HCT116 (cell line): ENCODE data around the gene HES5. TPM values are rescaled to one million over a fixed set of nuclear protein-coding genes. Genes with fewer than 3 reads are reported as not detected.

Experiments
- ATAC-seq: fragments of 200-7000 bp; cut with Tn5 transposase; 2 replicates; pipeline ENCODE4 v1.9.1; 2020; ENCODE audit warnings: mild to moderate bottlenecking, moderate library complexity
- BruUV-seq: library from RNA; stranded (reverse); fragments of 400-500 nt; replicated peaks from 2 replicates; lab custom pipeline; 2021; lab: Mats Ljungman, UMichigan
- CTCF ChIA-PET: fragments of 300-600 bp; sonication (Branson Sonifier 250); formaldehyde crosslinking; loops from one replicate; lab custom pipeline; 2021; ENCODE audit warnings: antibody characterized with exemption; lab: Charles Lee
- POLR2A ChIA-PET: fragments of 300-600, 350-600 bp; sonication (Branson Sonifier 250); formaldehyde crosslinking; loops from one replicate; lab custom pipeline; 2021; ENCODE audit warnings: antibody characterized with exemption; lab: Charles Lee
- RAD21 ChIA-PET, 2 experiments: fragments of 300-600 bp; sonication (Branson Sonifier 250); formaldehyde crosslinking; loops; one replicate each; lab custom pipeline; 2023; ENCODE audit warnings: low total read pairs in 2 of 2; ENCODE audit not compliant: uncharacterized antibody in 2 of 2, unreplicated experiment in 2 of 2, low non-redundant PET in 1 of 2; lab: Charles Lee
- DNase-seq: peaks from one replicate; pipeline ENCODE4 v3.0.0-alpha.2; 2010; ENCODE audit warnings: low read depth, low spot score
- H2AFZ ChIP-seq: fragments of 200-600 bp; shearing (Covaris generic), sonication (generic); 2 replicates; pipeline ENCODE4 v1.6.1; 2017; ENCODE audit warnings: low read depth, mixed run types, mixed read lengths, antibody characterized with exemption, low read length; ENCODE audit not compliant: poor library complexity, severe bottlenecking
- H3K27ac ChIP-seq: 2 replicates; pipeline ENCODE4 v1.5.1; 2012; ENCODE audit warnings: low read depth, low read length
- H3K27me3 ChIP-seq: fragments of 200-600 bp; sonication (generic); 2 replicates; pipeline ENCODE4 v1.6.1; 2016; ENCODE audit warnings: mixed run types, low read length, mixed read lengths; ENCODE audit not compliant: insufficient read depth
- H3K36me3 ChIP-seq, 2 experiments: fragments of 200-500 bp in 1 of 2; fragments of 200-600 bp in 1 of 2; sonication (Bioruptor generic) in 1 of 2; sonication (generic) in 1 of 2; 2 replicates each; pipeline versions ENCODE4 v1.5.1 to v1.6.1; 2014 to 2016; ENCODE audit warnings: low read length in 2 of 2, inconsistent platforms in 1 of 2, mixed read lengths in 1 of 2, mixed run types in 1 of 2; ENCODE audit not compliant: insufficient read depth in 2 of 2, control insufficient read depth in 1 of 2
- H3K4me1 ChIP-seq, 2 experiments: fragments of 200-600 bp in 1 of 2; sonication (generic) in 1 of 2; 2 replicates each; pipeline versions ENCODE4 v1.5.1 to v1.6.1; 2012 to 2017; ENCODE audit warnings: low read length in 2 of 2, inconsistent platforms in 1 of 2, mild to moderate bottlenecking in 1 of 2, mixed read lengths in 1 of 2, mixed run types in 1 of 2, moderate library complexity in 1 of 2; ENCODE audit not compliant: insufficient read depth in 2 of 2, control insufficient read depth in 1 of 2
- H3K4me2 ChIP-seq: fragments of 200-600 bp; sonication (generic); 2 replicates; pipeline ENCODE4 v1.6.1; 2017; ENCODE audit warnings: mixed run types, low read length, mixed read lengths
- H3K4me3 ChIP-seq, 2 experiments: fragments of 200-600 bp in 1 of 2; sonication (generic) in 1 of 2; replicated peaks in 1 of 2; 2 replicates each; pipeline ENCODE4 v1.5.1; 2011 to 2016; ENCODE audit warnings: low read length in 2 of 2, control low read depth in 1 of 2, low read depth in 1 of 2, mild to moderate bottlenecking in 1 of 2, mixed read lengths in 1 of 2, mixed run types in 1 of 2
- H3K79me2 ChIP-seq: fragments of 200-600 bp; sonication (generic); 2 replicates; pipeline ENCODE4 v1.6.1; 2017; ENCODE audit warnings: mild to moderate bottlenecking, mixed run types, low read length, moderate library complexity, mixed read lengths; ENCODE audit not compliant: insufficient read depth
- H3K9ac ChIP-seq: fragments of 200-600 bp; sonication (generic); 2 replicates; pipeline ENCODE4 v1.6.1; 2016; ENCODE audit warnings: low read length, mixed read lengths
- H3K9me2 ChIP-seq: fragments of 200-600 bp; sonication (generic), shearing (Covaris generic); 2 replicates; pipeline ENCODE4 v1.6.1; 2017; ENCODE audit warnings: mixed run types, mild to moderate bottlenecking, moderate library complexity; ENCODE audit not compliant: insufficient read depth
- H3K9me3 ChIP-seq, 2 experiments: fragments of 200-500 bp in 1 of 2; fragments of 200-600 bp in 1 of 2; sonication (Bioruptor generic) in 1 of 2; sonication (generic) in 1 of 2; 2 replicates each; pipeline ENCODE4 v1.6.1; 2014 to 2017; ENCODE audit warnings: low read length in 2 of 2, mixed read lengths in 2 of 2, inconsistent platforms in 1 of 2, low read depth in 1 of 2, mild to moderate bottlenecking in 1 of 2, mixed run types in 1 of 2, moderate library complexity in 1 of 2; ENCODE audit not compliant: control insufficient read depth in 1 of 2, insufficient read depth in 1 of 2
- H4K20me1 ChIP-seq: fragments of 200-600 bp; sonication (generic), shearing (Covaris generic); 2 replicates; pipeline ENCODE4 v1.6.1; 2017; ENCODE audit warnings: mixed run types, mild to moderate bottlenecking, moderate library complexity; ENCODE audit not compliant: insufficient read depth
- CEBPB ChIP-seq: IDR thresholded peaks from 2 replicates; pipeline ENCODE4 v1.6.1; 2012; ENCODE audit warnings: low read depth
- EGR1 ChIP-seq: IDR thresholded peaks from 2 replicates; pipeline ENCODE4 v1.6.1; 2012; ENCODE audit warnings: low read depth
- EZH2 ChIP-seq: fragments of 200-600 bp; sonication (generic); IDR thresholded peaks from 2 replicates; pipeline ENCODE4 v1.6.1; 2017; ENCODE audit warnings: antibody characterized with exemption, mixed run types
- EZH2phosphoT487 ChIP-seq: fragments of 200-600 bp; IDR thresholded peaks from 2 replicates; pipeline ENCODE4 v1.6.1; 2018; ENCODE audit warnings: antibody characterized with exemption, borderline replicate concordance
- JUND ChIP-seq: IDR thresholded peaks from 2 replicates; pipeline ENCODE4 v1.6.1; 2012
- POLR2AphosphoS5 ChIP-seq: IDR thresholded peaks from 2 replicates; pipeline ENCODE4 v1.6.1; 2011; ENCODE audit warnings: mild to moderate bottlenecking, low read depth, low read length, moderate library complexity
- SIN3A ChIP-seq: IDR thresholded peaks from 2 replicates; pipeline ENCODE4 v1.6.1; 2012; ENCODE audit warnings: low read depth
- SP1 ChIP-seq: IDR thresholded peaks from 2 replicates; pipeline ENCODE4 v1.6.1; 2012; ENCODE audit warnings: low read depth
- SRF ChIP-seq: IDR thresholded peaks from 2 replicates; pipeline ENCODE4 v1.6.1; 2012; ENCODE audit warnings: low read depth
- YY1 ChIP-seq: IDR thresholded peaks from 2 replicates; pipeline ENCODE4 v1.6.1; 2011; ENCODE audit warnings: low read length, low read depth, moderate library complexity, mild to moderate bottlenecking; ENCODE audit not compliant: insufficient replicate concordance; ENCODE audit errors: extremely low read depth
- ZFX ChIP-seq: fragments of 450-650 bp; IDR thresholded peaks from 2 replicates; pipeline ENCODE4 v1.6.1; 2017
- intact Hi-C: fragments of 100-400 bp; cut with micrococcal nuclease; formaldehyde crosslinking; loops from 2 replicates; pipeline ENCODE4 v1.10.0; 2022
- total RNA-seq: library from RNA; stranded (reverse); gene quantifications from one replicate; pipeline ENCODE4 v1.2.1, GENCODE V29; 2021; ENCODE audit not compliant: unreplicated experiment
- TF ChIP-seq, protein P1 (sequence below): IDR thresholded peaks from 2 replicates; pipeline ENCODE4 v1.6.1; 2012
- TF ChIP-seq, protein P2 (sequence below): IDR thresholded peaks from 2 replicates; pipeline ENCODE4 v1.6.1; 2011; ENCODE audit warnings: mild to moderate bottlenecking, low read length, moderate library complexity; ENCODE audit not compliant: insufficient replicate concordance; ENCODE audit errors: extremely low read depth
- TF ChIP-seq, protein P3 (sequence below), 3 experiments: fragments of 200-600 bp in 1 of 3; sonication (generic) in 1 of 3; IDR thresholded peaks in 2 of 3; conservative IDR thresholded peaks in 1 of 3; 2 replicates each; pipeline ENCODE4 v1.5.1; 2012 to 2017; ENCODE audit warnings: low read depth in 2 of 3, low read length in 2 of 3, antibody characterized with exemption in 1 of 3, borderline replicate concordance in 1 of 3, control low read depth in 1 of 3, mild to moderate bottlenecking in 1 of 3, mixed read lengths in 1 of 3, mixed run types in 1 of 3, moderate library complexity in 1 of 3; ENCODE audit not compliant: insufficient read depth in 1 of 3

Gene HES5
- total RNA-seq, 1 experiment from 2014 or later: not detected

- H3K27ac ChIP-seq: peak overlapping the region; percentile 84
- ATAC-seq (peak; percentile 15; the same call in 1 of the 2 replicates), DNase-seq (no peak)
- ChIA-PET CTCF (interaction anchor here (1.0 to 1.5 kb wide), 4 partner anchors 9 to 331 kb away, joined by 3 to 6 read pairs (median 6); partner anchors contain the start of gene FAAP20), RAD21 (interaction anchor here in 1 of 2 experiments (1.5 kb wide), 1 partner anchor 20 kb away, joined by 3 read pairs; no protein-coding TSS in a partner anchor), POLR2A (interaction anchor here (1.5 kb wide), 1 partner anchor 21 kb away, joined by 13 read pairs; no protein-coding TSS in a partner anchor)
- H2AFZ ChIP-seq: no peak overlapping the region
- BruUV-seq: no TSS peak
- TF ChIP-seq CEBPB (no peak), SP1 (no peak), POLR2AphosphoS5 (no peak), ZFX (no peak)
- H3K36me3 ChIP-seq: no peaks in the 10 kb centered on the region; a peak in 1 of 4 replicates
- H3K27me3 ChIP-seq: no peaks in the 10 kb centered on the region
- intact Hi-C loops: loop anchor here (5.0 kb wide), 1 partner anchor 113 kb away; the partner anchor contains the start of gene PEX10
- H3K4me1 ChIP-seq: peaks cover 15 to 20% of the 10 kb centered on the region in 2 experiments; a peak in 3 of 4 replicates
- H3K4me2 ChIP-seq: peak overlapping the region; percentile 91
- no peaks in the 10 kb centered on the region for H3K9me2 ChIP-seq
- no peaks in the 10 kb centered on the region for H3K9me3 ChIP-seq
- H3K79me2 ChIP-seq: peaks cover 50% of the 10 kb centered on the region
- H3K9ac ChIP-seq: peak overlapping the region; percentile 97
- H4K20me1 ChIP-seq: peaks cover 8% of the 10 kb centered on the region; the same call in 1 of the 2 replicates
- peak overlapping the region; percentile 97 for H3K4me3 ChIP-seq
Measured at GRCh38 chr1:2525572-2525919, 4.5 kb downstream of the HES5 start.

DNA sequence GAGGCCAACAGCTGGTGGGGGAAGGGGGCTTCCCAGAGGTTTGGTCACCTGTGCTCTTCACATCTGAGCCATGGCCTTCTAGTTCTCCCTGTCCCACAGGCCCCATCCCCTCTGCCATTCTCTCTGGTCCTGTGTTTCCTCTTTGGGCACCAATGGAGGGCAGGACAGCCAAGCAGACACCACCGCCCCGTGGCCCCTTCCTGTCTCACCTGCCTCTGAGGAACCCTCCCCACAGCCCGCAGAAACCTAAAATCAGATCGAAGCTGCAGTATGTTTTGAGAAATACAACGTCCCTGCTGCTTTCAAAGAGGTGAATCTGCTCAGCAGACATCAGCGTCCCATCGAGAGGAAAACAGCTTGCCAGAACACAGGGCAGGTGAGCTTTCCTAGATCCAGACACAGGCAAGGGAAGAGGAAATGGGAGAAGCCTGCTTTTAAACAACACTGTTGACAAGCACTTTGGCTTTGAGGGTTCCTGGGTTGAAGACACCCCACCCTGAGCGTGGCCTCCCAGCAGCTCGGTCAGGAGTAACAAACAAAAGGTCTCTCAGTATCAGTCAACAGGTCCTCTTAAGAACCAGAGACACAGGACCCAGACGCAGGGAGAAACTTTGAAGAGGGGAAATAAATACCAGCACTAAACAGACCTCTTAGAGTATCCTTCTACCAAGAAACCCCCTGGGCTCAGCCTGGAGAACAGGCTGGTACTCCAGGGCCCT lies 6.0 kb downstream of the HES5 start:
- no peaks in the 10 kb centered on the region for H3K9me3 ChIP-seq
- DNase-seq: no peak
- POLR2A ChIA-PET: no interaction called here
- H3K9me2 ChIP-seq: no peaks in the 10 kb centered on the region
- CTCF ChIA-PET: no interaction called here
- RAD21 ChIA-PET: no interaction called here
- peaks cover 8% of the 10 kb centered on the region; the same call in 1 of the 2 replicates for H4K20me1 ChIP-seq
- H3K4me3 ChIP-seq: no peak overlapping the region
- H3K79me2 ChIP-seq: peaks cover 50% of the 10 kb centered on the region
- BruUV-seq: no TSS peak
- H2AFZ ChIP-seq: no peak overlapping the region
- H3K9ac ChIP-seq: no peak overlapping the region
- intact Hi-C loops: no loop called here
- peaks cover 1 to 5% of the 10 kb centered on the region in 2 experiments; a peak in 3 of 4 replicates for H3K36me3 ChIP-seq
- H3K4me1 ChIP-seq: peaks cover 15 to 20% of the 10 kb centered on the region in 2 experiments; a peak in 3 of 4 replicates
- no peaks in the 10 kb centered on the region for H3K27me3 ChIP-seq
- H3K4me2 ChIP-seq: peak overlapping the region; percentile 91; the same call in 1 of the 2 replicates
- no peak for ATAC-seq
- H3K27ac ChIP-seq: no peak overlapping the region
- no peak for TF ChIP-seq JUND
- no peak for TF ChIP-seq POLR2AphosphoS5
- TF ChIP-seq, protein P1, sequence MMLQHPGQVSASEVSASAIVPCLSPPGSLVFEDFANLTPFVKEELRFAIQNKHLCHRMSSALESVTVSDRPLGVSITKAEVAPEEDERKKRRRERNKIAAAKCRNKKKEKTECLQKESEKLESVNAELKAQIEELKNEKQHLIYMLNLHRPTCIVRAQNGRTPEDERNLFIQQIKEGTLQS: no peak
- no peak for TF ChIP-seq EZH2phosphoT487
- no peak for TF ChIP-seq EZH2
- TF ChIP-seq SRF: no peak
- TF ChIP-seq YY1: no peak
- TF ChIP-seq, protein P2, sequence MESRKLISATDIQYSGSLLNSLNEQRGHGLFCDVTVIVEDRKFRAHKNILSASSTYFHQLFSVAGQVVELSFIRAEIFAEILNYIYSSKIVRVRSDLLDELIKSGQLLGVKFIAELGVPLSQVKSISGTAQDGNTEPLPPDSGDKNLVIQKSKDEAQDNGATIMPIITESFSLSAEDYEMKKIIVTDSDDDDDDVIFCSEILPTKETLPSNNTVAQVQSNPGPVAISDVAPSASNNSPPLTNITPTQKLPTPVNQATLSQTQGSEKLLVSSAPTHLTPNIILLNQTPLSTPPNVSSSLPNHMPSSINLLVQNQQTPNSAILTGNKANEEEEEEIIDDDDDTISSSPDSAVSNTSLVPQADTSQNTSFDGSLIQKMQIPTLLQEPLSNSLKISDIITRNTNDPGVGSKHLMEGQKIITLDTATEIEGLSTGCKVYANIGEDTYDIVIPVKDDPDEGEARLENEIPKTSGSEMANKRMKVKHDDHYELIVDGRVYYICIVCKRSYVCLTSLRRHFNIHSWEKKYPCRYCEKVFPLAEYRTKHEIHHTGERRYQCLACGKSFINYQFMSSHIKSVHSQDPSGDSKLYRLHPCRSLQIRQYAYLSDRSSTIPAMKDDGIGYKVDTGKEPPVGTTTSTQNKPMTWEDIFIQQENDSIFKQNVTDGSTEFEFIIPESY: no peak
- no peak for TF ChIP-seq ZFX
- no peak for TF ChIP-seq CEBPB
- TF ChIP-seq SP1: no peak
- TF ChIP-seq SIN3A: no peak
- TF ChIP-seq, protein P3, sequence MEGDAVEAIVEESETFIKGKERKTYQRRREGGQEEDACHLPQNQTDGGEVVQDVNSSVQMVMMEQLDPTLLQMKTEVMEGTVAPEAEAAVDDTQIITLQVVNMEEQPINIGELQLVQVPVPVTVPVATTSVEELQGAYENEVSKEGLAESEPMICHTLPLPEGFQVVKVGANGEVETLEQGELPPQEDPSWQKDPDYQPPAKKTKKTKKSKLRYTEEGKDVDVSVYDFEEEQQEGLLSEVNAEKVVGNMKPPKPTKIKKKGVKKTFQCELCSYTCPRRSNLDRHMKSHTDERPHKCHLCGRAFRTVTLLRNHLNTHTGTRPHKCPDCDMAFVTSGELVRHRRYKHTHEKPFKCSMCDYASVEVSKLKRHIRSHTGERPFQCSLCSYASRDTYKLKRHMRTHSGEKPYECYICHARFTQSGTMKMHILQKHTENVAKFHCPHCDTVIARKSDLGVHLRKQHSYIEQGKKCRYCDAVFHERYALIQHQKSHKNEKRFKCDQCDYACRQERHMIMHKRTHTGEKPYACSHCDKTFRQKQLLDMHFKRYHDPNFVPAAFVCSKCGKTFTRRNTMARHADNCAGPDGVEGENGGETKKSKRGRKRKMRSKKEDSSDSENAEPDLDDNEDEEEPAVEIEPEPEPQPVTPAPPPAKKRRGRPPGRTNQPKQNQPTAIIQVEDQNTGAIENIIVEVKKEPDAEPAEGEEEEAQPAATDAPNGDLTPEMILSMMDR (IDR thresholded peaks at IDR 0.05 in 2 of 3, conservative IDR thresholded peaks at IDR 0.05 in 1 of 3; ENCODE audit: borderline replicate concordance in 1 of 3, insufficient read depth in 1 of 3, low read depth in 2 of 3, low read length in 2 of 3): no peak
- no peak for TF ChIP-seq EGR1
